HG02798 (cell line): ENCODE results near the gene MRPL58.
"Not testable (repeated sequence)": the region's sequence is repeated elsewhere in the genome, so short reads cannot be mapped to it uniquely, and the experiment has no call there.

Experiments
- ATAC-seq: cut with Tn5 transposase; IDR thresholded peaks from one replicate; pipeline ENCODE4 v1.9.1; 2021; ENCODE audit warnings: mild to moderate bottlenecking; ENCODE audit not compliant: unreplicated experiment, poor library complexity

The MRPL58 gene

DNA sequence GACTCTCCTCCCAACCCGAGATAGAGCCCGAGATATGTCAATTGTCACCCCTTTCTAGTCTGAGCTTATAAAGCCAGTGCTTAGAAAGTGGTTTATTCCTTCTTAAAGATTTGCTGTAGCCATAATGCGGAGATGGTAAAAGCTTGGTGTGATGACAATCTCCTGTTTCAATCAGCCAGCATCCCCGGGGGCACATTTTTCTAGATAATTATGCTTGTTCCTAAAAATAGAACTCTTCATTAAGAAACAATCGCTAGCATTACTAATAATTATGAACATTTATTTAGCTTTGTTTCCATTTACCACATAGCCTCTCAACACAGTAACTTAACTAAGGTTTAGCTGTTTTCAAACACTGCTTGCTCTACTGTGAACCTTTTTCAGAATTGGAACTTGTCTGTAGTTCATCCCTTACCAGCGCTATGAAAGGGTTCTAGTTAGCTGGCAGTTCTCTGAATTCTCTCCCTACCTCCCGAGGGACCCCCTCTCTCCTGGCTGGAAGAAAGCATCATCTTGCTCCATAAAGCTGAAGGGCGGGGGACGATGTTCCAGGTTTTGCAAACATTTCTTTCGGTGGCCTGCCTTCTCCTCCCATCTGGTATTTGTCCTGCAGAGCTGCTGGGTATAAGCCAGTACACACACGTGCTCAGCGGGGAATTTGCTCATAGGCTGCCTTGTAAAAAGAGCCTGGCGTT is 922 bp upstream of the MRPL58 start:
- no peak for ATAC-seq

DNA sequence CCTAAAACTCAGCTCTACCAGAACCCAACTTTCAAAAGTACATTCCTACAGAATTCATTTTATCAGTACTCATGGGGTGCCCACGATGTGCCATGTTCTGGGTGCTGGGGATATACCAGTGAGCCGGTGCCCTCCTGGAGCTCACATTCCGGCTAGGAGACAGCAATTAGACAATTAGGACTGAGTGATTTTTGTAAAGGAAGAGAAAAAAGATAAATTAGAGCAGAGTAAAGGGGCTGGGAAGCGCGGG is 449 bp upstream of the MRPL58 start:
- no peak for ATAC-seq

DNA sequence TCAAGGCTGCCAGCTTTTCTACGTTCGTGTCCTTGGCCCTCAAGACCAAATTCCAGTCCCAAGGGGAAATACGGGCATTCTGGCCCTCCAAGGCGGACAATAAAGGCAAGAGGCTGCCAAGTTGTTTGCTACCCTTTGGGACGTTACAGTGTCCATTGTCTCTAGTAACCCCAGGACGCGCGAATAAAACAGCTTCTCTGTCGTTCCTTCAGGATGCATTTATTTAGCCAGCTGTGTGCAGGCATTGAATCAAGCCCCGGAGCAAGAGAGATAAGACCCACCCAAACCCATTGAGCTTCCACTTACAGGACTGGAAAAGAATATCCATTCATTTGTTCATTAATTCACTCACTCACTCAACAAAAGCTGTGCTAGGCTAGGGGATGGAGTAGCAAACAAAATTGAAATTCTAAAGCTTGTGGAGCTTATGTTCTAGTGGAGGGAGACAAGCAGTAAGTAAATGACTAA is 656 bp downstream of the MRPL58 start:
- ATAC-seq, result no peak

DNA sequence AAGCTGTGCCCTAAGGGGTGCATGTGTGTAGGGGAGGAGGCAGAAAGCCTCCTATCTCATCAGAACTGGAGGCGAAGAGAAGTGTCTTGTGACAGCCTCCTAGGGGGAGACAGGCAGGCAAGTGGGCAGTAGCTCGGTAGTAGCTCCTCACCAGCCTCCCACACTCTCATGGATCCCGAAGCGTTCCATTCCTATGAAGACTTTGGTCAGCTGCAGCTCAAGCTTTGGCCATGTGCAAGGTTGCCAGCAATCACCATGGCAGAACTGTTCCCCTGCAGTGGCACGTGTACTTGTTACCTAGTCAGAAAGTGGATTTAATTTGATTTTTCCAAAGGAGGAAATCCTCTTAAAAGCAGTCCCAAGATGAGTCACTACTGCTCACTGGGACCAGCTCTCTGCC is 6.7 kb downstream of the MRPL58 start:
- ATAC-seq, result no peak

DNA sequence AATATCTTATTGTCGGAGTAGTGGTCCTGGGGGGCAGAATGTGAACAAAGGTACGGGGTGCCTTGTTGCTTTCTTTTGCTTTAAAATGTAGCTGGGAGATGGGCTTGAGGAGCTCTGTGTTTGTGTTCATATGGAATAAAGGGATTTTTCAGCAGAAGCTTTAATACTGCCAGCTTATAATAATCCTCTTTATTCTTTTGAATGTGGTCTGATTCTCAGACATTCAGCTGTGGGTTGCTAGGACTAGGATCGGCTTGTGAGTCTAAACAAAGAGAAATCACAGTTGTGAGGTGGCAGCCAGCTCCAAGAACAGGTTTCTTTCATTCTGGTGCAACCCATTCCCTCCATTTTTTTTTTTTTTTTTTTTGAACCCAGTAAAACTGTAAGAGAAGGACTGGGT is 7.2 kb downstream of the MRPL58 start:
- ATAC-seq, result no peak

DNA sequence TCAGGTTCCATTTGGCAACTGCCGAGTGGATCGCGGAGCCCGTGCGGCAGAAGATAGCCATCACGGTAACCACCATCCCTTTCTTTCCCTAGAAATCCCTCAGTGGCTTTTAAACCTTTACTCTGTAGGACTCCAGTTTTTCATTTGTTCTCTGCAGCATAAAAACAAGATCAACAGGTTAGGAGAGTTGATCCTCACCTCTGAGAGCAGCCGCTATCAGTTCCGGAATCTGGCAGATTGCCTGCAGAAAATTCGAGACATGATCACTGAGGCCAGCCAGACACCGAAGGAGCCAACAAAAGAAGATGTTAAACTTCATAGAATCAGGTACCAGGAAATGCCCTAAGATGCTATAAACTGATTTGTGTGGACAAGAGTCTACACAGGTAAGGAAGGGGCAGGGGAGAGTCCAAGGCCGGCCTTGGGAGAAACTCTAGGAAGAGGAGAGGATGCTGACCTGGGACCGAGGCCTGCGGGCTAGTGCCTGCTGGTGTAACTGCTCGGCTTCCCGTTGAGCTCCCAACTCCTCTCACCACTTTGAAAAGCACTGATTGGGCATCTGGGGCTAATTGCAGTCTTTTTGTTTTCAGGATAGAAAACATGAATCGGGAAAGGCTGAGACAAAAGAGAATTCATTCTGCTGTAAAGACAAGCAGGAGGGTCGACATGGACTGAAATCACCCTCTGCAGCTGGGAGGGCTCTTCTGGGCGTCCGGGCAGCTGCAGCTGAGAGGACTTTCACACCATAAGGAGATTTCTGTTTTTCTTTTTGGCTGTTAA is 8.1 kb downstream of the MRPL58 start:
- ATAC-seq, result no peak

DNA sequence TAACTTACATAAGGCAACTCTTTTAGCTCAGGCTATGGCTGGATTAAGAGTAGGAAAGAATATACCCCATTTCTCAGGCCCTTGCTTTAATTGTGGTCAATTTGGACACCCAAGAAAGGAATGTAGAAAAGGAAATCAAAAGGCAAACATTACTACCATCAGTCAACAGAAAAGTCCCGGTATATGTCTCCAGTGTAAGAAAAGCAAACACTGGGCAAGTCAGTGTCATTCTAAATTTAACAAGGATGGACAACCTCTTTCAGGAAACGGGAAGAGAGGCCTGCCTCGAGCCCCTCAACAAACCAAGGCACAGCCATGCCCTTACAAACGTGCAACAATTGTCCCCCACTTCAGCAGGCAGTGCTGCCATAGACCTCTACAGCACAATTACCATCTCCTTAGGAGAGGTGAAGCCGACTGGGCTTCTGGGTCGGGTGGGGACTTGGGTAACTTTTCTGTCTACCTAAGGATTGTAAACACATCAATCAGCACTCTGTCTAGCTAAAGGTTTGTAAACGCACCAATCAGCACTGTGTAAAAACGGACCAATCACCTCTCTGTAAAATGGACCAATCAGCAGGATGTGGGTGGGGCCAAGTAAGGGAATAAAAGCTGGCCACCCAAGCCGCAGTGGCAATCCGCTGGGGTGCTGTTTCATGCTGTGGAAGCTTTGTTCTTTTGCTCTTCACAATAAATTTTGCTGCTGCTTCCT is 12.4 kb downstream of the MRPL58 start:
- no peak for ATAC-seq

DNA sequence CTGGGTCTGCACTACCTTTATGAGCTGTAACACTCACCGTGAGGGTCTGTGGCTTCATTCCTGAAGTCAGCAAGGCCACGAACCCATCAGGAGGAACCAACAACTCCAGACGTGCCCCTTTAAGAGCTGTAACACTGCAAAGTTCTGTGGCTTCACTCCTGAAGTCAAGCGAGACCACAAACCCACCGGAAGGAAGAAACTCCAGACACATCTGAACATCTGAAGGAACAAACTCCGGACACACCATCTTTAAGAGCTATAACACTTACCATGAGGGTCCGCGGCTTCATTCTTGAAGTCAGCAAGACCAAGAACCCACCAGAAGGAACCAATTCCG is 12.9 kb downstream of the MRPL58 start:
- ATAC-seq, result not testable (repeated sequence)

DNA sequence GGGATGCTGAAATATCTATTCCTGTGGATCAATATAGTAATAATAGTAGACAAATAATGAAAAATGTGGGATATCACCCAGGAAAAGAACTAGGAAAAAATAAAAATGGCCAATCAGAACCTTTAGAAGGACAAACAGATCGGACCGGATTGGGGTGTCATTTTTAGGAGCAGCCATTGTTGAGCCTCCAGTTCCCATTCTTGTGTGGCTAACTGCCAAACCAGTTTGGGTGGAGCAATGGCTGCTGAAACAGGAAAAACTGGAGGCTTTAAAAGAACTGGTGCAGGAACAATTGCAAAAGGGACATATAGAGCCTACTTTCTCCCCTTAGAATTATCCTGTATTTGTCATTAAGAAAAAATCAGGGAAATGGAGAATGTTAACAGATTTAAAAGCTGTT is 14.2 kb downstream of the MRPL58 start:
- not testable (repeated sequence) for ATAC-seq

DNA sequence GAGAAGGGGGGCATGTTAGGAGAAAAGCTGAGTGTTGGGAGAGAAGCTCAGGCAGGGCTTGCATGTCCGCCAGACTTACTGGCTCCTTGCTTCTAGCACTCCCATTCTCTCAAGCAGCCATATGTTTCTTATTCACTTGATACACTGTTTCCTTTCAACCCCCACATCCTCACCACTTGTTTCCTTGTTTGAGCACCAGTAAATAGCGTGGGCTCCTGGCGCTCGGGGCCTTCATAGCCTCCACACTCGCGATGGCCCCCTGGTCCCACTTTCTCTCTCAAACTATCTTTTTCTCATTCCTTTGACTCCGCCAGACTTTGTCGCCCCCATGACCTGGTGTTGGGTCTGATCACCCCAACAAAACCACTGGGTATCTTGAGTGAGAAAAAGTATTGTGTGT is 17.7 kb downstream of the MRPL58 start:
- ATAC-seq, result no peak

DNA sequence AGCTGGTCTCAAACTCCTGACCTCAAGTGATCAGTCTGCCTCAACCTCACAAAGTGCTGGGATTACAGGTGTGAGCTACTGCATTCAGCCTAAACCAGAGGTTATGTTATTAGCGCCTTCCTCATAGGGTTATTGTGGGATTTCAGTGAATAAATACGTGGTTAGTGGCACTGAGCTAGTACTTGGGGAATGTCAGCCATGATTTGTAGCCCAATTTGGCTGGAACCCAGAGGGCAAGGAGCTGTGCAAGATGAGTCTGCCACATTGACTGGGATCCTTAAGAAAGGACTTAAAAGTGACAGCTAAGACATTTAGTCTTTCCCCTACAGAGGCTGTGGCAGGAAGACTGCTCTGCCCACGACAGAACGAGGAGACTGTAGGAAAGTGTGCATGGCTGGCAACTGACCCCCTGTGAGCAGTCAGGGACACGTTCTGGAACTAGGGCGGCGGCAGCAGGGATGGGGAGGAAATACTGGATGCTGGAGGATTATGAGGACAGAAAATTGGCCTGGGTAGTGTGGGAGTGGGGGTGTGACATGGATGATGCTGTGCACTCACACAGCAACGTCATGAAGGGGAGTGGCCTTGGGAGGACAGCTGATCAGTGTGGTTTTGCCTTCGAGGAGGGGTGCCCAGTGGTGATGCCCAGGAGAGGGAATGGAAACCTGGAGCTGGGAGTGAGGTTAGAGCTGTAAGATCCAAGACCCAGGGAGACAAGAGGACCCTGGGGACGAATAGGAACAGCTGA is 19.7 kb downstream of the MRPL58 start:
- ATAC-seq, result no peak

DNA sequence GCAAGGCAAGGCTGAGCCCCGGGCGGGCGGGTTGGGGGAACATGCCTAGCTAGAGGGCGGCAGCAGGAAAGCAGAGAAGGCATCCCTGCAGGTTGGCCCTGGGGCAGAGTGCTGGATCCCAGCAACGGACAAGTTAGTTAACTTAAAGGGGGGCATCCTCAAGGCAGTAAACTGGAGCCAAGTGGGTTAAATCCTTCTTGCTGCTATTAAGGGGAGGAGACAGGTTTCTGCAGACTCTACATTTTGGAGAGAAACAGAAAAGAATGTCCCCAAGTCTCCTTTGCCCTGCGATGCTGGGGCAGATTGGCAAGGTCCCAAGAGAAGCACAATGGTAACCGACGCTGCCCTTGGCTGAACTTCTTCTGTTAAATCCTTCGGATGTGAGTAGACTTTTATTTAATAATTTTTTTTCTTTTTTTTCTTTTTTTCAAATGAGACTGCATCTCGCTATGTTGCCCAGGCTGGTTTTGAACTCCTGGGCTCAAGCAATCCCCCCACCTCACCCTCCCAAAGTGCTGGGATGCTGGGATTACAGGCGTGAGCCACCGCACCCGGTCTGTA is 20.3 kb downstream of the MRPL58 start:
- no peak for ATAC-seq

DNA sequence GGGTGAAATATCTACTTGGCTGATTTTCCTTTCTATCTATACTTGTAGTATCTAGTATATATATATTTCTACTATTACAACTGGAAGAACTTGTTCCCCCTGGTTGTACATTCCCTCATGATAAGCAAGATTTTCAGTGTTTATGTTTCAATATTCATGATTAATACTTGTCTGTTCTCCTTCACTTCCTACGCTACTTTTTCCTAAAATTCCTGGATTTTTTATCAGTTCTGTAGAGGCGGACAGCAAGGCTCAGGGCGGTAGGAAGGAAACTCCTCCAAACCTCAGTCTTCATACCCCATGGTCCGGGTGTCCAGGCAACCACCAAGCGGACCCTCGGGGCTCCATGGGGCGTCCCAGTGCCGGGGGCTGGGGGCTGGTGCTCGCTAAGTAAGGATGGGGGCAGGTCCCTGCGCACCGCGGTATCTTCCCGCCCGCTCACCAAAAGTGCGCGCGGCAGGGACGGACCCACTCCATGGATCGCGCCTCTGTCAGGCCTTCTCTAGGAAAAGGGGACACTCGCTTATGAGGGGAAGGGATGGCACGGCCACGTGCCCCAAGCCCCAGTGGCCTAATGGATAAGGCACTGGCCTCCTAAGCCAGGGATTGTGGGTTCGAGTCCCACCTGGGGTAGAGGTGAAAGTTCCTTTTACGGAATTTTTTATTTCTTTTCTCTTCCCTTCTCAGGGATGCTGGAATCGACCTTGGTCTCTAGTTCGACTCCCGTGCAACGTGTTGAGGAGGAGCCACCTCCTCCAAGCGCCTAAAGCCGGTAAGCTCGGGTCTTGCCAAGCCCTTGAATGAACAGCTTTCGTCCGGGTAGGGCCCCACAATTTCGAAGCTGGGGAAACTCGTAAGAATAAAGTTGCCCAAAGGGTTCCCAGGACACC is 21.1 kb downstream of the MRPL58 start:
- peak; percentile 50 for ATAC-seq

DNA sequence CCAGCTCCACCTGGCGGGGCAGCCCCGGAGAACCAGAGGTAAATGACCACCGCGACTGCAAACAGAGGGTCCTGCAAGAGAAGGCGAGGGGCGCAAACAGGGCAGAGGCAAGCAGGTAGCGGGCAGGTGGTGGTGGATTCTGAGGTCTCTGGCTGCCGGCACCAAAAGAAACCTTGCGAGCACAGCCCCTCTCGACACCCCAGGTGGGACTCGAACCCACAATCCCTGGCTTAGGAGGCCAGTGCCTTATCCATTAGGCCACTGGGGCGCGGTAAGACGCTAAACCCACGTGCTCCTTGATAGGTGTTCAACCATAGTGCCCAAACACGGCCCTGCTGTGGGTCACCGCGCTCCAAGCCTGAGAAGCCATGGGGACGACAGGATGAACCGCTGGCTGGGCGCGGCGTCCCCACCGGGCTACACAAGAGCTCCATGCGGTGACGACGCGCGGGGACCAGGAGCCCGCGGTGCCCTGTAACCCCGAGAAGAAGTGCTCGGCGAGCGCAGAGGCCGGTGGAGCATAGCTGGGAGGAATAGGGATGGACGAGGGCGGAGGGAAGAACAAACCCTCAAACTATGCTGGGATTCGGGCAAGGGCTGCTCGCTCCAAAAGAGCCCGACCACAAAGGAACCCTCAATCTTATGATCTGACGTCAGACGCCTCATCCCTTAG is 21.9 kb downstream of the MRPL58 start:
- peak; percentile 45 for ATAC-seq

DNA sequence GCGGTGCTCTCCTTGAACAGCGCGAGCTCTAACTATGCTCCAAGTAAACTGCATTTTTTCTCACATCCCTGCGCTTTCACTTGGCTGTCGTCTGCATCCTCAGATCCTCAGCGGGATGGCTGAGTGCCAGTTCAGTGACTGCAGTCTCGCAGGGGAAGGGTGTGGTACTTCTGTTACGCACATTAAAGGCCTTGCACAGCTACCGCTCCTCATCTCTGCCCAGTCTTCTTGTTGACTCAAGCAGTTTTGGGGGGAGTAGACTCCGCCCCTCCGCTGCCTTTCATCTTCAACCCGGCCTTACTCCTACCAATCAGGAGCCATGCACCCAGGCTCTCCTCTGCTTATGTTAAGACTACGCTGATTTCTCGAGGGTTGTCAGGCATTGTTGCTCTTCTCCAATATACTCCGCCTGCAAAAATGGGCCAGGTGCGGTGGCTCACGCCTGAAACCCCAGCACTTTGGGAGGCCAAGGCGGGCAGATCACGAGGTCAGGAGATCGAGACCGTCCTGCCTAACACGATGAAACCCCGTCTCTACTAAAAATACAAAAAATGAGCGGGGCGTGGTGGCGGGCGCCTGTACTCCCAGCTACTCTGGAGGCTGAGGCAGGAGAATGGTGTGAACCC is 24.3 kb downstream of the MRPL58 start:
- ATAC-seq, result no peak

DNA sequence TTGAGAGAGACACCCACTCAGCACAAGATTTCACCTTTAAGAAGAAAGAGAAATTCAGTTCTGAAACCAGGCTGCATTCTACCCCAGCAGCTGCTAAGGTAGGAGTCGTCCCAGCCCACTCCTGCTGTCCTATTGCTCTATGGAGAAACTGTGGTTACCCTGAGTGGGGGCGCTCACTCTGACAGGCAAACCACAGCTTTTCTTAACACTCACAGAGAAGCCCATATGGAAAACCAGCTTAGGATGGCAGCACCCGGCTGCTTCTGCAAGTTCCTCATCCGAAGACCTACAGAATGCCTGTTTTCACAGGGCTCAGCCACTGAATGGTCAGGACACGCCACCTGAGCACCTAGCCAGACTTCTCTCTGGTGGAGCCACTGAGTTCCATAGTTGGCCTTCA is 26.8 kb downstream of the MRPL58 start:
- ATAC-seq, result no peak

DNA sequence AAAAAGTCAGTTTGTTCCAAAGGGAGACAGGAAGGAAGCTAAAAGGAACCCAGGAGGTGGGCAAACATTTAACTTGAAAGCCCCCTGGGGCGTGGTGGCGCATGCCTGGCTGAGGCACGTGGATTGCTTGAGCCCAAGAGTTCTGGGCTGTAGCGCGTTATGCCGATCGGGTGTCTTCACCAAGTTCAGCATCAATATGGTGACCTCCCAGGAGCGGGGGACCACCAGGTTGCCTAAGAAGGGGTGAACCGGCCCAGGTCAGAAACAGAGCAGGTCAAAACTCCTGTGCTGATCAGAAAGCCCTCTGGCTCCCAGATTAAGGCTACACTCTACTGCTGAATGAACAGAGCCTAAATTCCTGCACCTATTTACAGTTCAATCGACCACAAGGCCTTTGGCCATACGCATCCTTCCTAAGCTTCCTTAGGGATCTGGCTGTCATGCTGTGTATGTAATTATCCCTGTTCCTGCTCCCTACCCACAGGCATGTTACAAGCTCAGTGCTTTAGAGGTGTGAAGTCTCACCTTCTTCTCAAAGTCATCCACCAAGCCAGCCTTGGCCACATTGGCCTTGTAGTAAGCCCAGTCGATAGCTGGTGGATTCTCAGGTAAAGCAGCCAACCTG is 29.3 kb downstream of the MRPL58 start:
- ATAC-seq, result no peak

DNA sequence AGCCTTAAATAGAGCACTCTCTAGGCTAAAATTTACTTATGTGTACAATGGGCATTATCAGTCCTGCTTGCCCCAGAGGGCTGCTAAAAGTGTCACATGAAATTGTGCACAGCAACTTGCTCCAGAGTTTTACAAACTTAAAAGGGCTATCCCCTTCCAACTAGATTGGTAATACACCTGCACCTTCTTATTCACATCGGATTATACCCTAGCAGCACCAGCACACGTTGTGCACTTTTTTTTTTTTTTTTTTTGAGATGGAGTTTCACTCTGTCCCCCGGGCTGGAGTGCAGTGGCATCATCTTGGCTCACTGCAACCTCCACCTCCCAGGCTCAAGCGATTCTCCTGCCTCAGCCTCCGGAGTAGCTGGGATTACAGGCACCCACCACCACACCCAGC is 31.3 kb downstream of the MRPL58 start:
- ATAC-seq, result not testable (repeated sequence)
